PFSK-1 (cell line): ENCODE measurements around the gene ECE1.

Source experiments
- FOXP2 ChIP-seq: optimal IDR thresholded peaks from 2 replicates; pipeline ENCODE3; 2011; ENCODE audit warnings: borderline replicate concordance, control low read depth, inconsistent platforms; ENCODE audit not compliant: insufficient read depth; ENCODE audit errors: extremely low read length, extremely low read depth
- POLR2AphosphoS5 ChIP-seq: IDR thresholded peaks from 2 replicates; pipeline ENCODE4 v1.6.1; 2012; ENCODE audit warnings: low read depth, mild to moderate bottlenecking, control low read depth, low read length, moderate library complexity
- SIN3A ChIP-seq: IDR thresholded peaks from 2 replicates; pipeline ENCODE4 v1.6.1; 2012; ENCODE audit warnings: mild to moderate bottlenecking, low read length, moderate library complexity, borderline replicate concordance; ENCODE audit not compliant: insufficient read depth
- TAF1 ChIP-seq: IDR thresholded peaks from 2 replicates; pipeline ENCODE4 v1.6.1; 2012; ENCODE audit warnings: low read length, control low read depth, borderline replicate concordance; ENCODE audit not compliant: insufficient read depth
- TF ChIP-seq, protein P1 (sequence below), 2 experiments: IDR thresholded peaks; 2 replicates each; pipeline versions ENCODE4 v1.6.1 to v1.8.0; 2011 to 2012; ENCODE audit warnings: low read depth in 2 of 2, low read length in 2 of 2, control low read depth in 1 of 2, inconsistent platforms in 1 of 2, mild to moderate bottlenecking in 1 of 2, moderate library complexity in 1 of 2; ENCODE audit not compliant: insufficient read depth in 1 of 2

Gene ECE1

GRCh38 chr1:21317690-21318043, 27.4 kb upstream of the ECE1 start:
- TF ChIP-seq FOXP2 (no peak), POLR2AphosphoS5 (no peak), SIN3A (no peak), TAF1 (no peak)
- TF ChIP-seq, protein P1, sequence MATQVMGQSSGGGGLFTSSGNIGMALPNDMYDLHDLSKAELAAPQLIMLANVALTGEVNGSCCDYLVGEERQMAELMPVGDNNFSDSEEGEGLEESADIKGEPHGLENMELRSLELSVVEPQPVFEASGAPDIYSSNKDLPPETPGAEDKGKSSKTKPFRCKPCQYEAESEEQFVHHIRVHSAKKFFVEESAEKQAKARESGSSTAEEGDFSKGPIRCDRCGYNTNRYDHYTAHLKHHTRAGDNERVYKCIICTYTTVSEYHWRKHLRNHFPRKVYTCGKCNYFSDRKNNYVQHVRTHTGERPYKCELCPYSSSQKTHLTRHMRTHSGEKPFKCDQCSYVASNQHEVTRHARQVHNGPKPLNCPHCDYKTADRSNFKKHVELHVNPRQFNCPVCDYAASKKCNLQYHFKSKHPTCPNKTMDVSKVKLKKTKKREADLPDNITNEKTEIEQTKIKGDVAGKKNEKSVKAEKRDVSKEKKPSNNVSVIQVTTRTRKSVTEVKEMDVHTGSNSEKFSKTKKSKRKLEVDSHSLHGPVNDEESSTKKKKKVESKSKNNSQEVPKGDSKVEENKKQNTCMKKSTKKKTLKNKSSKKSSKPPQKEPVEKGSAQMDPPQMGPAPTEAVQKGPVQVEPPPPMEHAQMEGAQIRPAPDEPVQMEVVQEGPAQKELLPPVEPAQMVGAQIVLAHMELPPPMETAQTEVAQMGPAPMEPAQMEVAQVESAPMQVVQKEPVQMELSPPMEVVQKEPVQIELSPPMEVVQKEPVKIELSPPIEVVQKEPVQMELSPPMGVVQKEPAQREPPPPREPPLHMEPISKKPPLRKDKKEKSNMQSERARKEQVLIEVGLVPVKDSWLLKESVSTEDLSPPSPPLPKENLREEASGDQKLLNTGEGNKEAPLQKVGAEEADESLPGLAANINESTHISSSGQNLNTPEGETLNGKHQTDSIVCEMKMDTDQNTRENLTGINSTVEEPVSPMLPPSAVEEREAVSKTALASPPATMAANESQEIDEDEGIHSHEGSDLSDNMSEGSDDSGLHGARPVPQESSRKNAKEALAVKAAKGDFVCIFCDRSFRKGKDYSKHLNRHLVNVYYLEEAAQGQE (IDR thresholded peaks at IDR 0.05; ENCODE audit: insufficient read depth in 1 of 2, low read depth in 2 of 2, low read length in 2 of 2) = no peak

GRCh38 chr1:21317035-21317689, 26.9 kb upstream of the ECE1 start:
- TF ChIP-seq, protein P1 (IDR thresholded peaks at IDR 0.05; ENCODE audit: insufficient read depth in 1 of 2, low read depth in 2 of 2, low read length in 2 of 2) = no peak
- TF ChIP-seq POLR2AphosphoS5 = no peak

DNA sequence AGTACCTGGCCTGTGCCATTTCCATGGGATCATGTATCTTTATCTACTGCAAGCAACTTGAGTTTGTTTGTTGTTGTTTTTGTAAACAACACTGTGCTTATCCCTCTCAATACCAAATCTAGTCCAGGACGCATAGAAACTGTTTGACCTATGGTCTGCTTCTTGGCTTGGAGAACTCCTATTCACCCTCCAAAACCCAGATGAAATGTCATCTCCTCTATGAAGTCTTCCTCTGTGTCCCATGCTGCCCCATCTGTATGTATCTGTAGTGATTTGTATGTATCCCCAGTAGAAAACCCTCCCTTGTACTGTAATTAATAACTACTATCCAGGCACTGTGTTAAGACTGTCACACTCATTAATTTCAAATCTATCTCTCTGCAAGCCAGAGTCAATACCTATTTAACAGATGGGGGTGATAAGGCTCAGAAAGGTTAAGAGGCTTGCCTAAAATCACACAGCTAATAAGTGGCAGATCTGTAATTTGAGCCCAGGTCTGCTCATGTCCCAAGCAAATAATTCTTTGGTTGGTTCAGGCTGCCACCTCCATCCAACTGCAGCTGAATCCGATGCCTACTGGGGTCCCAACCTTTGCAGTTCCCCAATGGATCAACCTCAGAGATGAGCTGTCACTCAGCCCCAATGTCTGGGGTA, 24.6 kb upstream of the ECE1 start:
- TF ChIP-seq SIN3A (no peak), POLR2AphosphoS5 (no peak), TAF1 (no peak), FOXP2 (no peak)
- TF ChIP-seq, protein P1 (IDR thresholded peaks at IDR 0.05; ENCODE audit: insufficient read depth in 1 of 2, low read depth in 2 of 2, low read length in 2 of 2) = no peak

- no peak for TF ChIP-seq POLR2AphosphoS5
- no peak for TF ChIP-seq FOXP2
- TF ChIP-seq, protein P1 (IDR thresholded peaks at IDR 0.05; ENCODE audit: insufficient read depth in 1 of 2, low read depth in 2 of 2, low read length in 2 of 2) = no peak
- no peak for TF ChIP-seq SIN3A
- no peak for TF ChIP-seq TAF1
Measured at GRCh38 chr1:21313886-21314721, 23.8 kb upstream of the ECE1 start.
